Mucosa of gallbladder (tissue), 1 donor: Measurements from ENCODE around the gene IGSF6. TPM values are rescaled to one million over a fixed set of nuclear protein-coding genes. Genes with fewer than 3 reads are reported as not detected.
"Not testable (repeated sequence)": the region's sequence is repeated elsewhere in the genome, so short reads cannot be mapped to it uniquely, and the experiment has no call there.

ENCODE experiments used
- DNase-seq: peaks from one replicate; pipeline ENCODE4 v3.0.0-alpha.2; 2020; ENCODE audit warnings: low spot score
- total RNA-seq: library from RNA; stranded (reverse); gene quantifications from one replicate; pipeline ENCODE4 v1.2.1, GENCODE V29; 2021
- donor health status: DM: no; HTN: no; CAD: no.

The IGSF6 gene
- total RNA-seq, 1 donor from 2014 or later, result 11.5 TPM

DNA sequence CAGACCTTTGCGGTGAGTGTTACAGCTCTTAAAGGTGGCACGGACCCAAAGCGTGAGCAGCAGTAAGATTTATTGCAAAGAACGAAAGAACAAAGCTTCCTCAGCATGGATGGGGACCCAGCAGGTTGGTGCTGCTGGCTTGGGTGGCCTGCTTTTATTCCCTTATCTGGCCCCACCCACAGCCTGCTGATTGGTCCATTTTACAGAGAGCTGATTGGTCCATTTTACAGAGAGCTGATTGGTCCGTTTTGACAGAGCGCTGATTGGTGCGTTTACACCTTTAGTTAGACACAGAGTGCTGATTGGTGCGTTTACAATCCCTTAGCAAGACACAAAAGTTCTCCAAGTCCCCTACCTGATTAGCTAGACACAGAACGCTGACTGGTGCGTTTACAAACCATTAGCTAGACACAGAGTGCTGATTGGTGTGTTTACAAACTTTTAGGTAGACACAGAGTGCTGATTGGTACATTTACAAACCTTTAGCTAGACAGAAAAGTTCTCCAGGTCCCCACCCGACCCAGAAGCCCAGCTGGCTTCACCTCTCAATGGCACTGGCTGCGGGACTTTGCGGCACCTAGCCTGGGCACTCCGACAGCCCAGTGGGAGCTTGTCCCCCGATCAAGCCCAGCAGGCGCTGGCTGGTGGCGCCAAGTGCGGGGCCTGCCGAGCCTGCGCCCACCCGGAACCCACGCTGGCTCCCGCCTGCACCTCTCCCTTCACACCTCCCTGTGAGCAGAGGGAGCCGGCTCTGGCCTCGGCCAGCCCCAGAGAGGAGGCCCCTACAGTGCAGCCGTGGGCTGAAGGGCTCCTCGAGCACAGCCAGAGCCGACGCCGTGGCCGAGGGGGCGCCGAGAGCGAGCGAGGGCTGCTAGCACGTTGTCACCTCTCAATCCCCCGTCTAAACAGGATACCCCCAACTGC is 22.5 kb downstream of the IGSF6 start:
- DNase-seq, result not testable (repeated sequence)

DNA sequence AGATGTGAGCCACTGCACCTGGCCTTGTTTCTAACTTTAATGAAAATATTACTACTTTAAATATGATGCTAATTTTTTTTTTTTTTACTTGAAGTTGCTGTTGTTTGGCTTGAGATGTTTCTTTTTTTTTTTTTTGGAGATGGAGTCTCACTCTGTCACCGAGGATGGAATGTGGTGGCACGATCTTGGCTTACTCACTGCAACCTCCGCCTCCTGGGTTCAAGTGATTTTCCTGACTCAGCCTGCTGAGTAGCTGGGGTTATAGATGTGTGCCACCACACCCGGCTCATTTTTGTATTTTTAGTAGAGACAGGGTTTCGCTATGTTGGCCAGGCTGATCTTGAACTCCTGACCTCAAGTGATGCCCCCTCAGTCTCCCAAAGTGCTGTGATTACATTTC is 23.6 kb downstream of the IGSF6 start:
- DNase-seq, result no peak

DNA sequence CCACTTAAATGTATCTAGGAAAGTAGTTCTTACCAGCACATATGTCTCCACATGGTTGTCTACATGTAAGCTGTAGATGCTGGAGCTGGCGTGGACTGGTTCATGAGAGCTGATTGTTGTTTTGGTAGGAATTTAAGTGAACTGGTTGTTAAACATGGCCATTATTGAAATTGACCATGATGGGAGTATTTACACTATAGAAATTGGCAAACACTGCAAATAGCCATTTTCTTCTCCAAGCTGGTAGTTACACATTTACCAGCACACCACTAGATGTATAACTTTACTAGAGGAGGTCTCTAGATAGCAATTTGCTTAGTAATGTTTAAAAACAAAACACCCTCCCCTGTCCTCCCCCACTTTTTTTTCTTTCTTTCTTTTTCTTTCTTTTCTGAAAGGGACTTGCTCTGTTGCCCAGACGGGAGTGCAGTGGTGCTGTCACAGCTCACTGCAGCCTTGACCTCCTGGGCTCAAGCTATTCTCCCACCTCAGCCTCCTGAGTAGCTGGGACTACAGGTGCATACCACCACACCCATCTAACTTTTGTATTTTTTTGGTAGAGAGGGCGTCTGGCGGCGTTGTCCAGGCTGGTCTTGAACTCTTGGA is 24.2 kb downstream of the IGSF6 start:
- DNase-seq, result no peak

DNA sequence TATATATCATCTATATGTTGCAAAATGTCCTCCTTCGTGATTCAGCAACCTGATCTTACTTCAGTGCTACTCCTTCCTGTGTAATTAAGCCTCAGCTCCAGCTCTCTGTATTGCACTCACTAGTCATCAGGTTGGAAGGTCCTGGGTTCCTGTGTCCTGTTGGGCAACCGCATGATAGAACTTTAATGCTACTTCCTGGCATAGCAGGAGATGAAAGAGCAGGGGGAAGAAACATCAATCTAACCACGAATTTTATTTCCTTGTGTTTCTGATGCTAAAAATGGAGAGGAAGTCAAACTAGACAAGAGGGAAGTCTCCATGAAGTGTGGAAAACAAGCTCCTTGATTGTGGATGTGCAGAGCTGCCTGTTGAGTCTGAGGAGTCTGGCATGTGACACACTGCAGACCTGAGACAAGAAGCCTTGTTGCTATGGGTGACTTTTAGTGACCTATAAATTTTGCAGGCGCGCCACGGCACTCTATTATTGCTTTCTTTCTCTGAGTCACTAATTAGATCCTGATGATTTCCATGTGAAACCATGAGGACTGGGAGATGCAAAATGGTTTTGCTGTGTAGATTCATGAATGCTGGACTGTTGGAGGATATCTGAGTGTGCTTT is 25.6 kb downstream of the IGSF6 start:
- no peak for DNase-seq

DNA sequence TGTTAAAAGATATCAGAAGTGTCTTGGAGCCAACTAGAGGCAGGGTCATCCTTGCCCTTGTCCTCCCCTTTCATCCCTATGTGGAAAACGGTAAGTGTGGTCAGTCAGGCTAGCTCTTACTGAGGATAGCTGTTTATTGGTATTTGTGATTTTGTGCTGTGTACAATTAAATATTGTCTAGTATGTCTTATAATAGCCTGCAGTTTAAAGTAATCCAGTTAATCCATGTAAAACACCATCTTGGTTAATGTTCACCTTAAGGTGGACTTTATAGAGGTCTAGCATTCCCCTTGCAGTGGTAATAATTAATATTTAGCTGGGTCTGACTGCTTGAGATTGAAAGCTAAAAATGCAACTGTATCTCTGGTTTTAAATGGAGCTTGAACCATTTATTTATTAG is 27.4 kb downstream of the IGSF6 start:
- no peak for DNase-seq

DNA sequence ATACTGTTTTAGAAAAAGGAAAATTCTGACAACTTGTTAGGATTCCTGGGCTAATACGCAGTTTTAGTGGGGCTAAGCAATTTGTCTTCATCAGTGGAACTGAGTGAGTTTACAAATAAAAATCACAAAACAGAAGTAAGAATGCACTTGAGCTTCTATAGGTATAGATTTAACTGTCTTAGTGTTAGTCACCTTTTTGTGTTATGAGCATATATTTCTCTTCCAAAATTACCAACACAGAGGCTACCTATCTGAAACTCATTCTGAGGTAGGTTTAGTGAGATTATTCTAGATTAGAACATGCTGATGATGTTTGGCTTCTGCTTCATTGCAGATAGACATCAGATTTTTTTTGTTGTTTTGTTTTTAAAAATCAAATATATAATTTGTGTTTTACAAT is 29.9 kb downstream of the IGSF6 start:
- DNase-seq, result no peak

DNA sequence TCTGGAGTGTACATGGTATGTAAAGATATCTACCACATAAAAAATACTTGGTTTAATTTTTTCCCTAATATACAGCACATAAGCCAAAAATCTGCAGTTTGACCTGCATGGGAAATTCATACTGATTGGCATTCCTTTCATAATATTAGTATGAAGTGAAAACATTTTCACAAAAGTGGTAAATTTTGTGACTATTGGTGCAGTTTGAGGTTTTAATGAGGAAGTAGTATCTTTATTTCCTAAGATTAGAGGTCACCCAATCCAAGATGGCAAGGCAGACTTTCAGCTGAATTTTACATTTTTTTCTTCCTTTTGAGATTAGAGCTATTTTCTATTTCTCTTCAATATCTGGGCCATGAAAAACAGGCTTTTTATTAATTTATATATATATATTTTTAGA is 31.8 kb downstream of the IGSF6 start:
- no peak for DNase-seq

DNA sequence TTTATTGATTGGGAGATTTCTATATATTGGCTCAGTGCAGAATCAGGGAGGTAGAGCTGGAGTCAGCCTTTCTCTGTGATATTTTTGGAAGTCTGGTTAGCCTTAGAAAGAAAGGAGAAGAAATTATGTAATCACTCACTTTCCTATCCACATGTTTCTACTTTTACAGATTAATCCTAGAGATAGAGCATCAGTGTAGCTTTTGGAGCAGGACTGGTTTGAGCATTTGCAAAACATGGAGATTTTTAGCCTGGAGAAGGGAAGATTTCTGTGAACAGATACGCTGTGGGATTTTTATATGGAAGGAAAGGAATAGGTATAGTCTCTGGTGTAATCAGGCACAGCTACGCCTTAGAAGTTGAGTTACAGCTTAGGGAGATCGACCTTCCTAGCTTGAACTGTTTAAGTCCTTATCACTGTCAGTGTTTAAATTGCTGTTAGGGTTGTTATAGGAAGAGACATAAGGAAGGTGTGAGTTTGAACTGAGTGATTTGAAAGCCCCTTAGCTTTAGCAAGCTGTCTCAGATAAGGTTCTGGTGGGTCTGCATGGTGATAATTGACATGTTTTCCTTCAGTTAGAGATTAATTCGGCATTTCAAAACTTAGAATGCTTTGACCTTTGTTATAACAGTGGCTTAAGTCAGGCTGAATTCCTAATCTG is 32.5 kb downstream of the IGSF6 start:
- no peak for DNase-seq

DNA sequence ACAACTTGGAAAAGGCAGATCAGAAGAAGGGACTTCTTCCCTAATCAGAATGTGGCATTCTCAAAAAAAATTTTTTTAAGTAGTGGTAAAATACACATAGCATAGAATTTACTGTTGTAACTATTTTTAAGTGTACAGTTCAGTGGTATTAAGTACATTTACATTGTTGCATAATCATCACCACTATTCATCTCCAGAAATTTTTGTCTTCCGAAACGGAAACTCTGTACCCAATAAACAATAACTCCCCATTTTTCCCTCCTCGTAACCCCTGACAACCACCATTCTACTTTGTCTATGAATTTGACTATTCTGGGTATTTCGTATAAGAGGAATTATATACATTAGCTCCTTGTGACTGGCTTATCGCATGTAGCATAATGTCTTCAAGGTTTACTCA is 34.1 kb downstream of the IGSF6 start:
- no peak for DNase-seq

DNA sequence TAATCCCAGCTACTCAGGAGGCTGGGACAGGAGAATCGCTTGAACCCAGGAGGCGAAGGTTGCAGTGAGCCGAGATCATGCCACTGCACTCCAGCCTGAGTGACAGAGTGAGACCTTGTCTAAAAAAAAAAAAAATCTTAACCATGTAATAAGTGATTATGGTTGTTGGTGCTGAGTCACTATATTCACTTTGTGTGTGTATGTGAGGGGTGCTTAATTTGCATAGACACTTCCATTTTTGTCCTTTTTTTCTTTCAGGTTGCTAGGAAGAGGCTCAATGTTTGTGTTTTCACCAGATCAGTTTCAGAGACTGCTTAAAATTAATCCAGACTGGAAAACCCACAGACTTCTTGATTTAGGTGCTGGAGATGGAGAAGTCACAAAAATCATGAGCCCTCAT is 34.8 kb downstream of the IGSF6 start:
- no peak for DNase-seq

DNA sequence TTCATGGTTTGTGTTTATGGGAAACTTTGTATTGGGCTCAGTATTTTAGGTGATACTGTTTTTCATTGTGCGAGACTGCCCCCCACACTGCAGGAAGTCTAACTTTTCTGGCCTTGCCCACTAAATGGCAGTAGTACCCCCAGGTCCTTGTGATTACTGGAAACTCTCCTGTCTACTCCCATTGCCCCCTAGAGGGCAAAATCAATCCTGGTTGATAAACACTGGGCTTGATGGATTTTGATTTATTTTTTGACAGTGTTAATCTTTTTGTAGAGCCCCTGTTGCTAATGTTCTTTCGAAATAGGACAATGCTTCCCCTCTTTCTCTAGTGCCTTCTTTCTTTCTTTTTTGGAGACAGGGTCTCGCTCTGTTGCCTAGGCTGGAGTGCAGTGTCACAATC is 37.5 kb downstream of the IGSF6 start:
- no peak for DNase-seq

DNA sequence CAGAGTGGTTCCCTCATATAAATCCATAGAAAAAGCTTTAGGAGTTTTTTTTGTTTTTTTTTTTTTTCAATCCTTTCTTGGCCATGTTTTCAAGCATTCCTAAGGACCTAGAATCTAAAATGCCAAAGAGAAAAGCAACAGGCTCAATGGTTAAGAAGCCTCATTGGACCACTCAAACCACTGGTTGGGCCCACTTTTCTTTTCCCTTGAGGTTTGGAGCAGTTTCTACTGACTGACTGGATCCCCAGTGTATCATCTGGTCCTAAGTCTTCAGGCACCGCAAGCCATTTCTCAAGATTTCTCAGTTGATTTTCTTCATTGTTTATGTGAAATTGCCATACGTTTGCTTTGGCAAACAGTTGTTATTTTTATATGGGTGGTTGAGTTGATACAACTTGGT is 38.6 kb downstream of the IGSF6 start:
- DNase-seq, result no peak

DNA sequence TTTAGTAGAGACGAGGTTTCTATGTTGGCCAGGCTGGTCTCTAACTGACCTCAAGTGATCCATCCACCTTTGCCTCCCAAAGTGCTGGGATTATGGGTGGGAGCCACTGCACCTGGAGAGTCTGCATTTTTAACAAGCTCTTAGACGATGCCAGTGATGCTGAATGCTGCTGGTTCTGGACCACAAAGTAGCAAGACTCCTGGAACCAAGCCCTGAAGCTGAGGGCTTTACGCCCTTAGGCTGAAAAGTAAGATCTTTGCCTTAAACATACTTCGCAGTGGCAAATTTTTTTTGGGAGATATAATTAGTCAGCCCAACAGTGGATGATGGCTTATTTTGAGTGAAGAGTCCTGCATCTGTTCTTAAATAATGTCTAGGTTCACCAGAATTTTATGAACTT is 39.0 kb downstream of the IGSF6 start:
- no peak for DNase-seq

DNA sequence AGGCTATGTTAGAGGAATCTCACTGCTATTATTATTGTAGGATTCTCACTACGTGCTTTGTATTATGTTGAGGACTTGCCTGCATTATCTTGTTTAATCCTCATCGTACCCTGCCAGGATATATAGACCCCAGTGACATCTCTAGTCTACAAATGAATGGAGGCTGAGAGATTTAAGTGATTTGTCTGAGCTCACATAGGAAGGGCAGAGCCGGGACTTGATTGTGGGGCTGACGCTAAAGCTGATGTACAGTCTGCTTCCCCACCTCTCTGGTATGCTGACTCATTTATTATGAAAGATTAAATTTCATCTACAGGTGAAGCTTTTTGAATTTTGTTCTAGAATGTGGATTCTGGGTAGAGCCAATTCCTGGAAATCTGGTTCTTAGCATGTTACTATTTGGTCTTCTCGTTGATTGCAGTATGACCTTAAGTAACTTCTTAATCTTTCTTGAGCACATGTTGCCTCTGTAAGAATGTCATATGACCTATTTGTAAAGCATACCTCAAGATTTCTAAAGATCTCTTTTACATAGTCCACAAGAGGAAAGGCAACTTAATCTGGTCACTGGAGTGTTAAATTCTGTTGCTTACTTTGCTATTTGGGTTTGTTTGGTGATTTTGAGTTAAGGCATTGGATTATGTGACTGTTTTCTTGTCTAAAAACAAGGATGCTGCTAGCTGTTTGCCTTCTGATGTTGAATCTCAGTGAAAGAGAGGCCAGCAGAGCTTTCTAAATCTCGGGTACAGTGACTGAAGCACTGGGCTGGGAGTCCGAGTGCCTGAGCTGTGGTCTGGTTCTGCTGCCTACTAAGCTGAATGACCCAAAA is 40.6 kb downstream of the IGSF6 start:
- no peak for DNase-seq

DNA sequence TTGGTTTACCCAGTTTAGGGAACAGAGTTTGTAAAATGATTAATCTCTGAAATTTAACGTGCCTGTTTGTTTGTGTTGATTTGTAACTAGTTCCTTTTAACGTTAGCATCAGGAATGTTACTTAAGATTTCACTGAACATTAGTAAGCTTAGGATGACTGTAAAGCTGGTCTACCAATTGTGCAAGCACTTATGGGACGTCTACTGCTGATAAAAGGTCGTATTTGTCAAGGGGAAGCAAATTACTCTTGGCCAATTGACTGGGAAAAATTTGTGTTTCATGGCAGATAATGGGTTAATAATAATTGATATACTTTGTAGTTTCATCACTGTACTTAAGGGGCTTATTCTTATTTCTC is 41.2 kb downstream of the IGSF6 start:
- no peak for DNase-seq

DNA sequence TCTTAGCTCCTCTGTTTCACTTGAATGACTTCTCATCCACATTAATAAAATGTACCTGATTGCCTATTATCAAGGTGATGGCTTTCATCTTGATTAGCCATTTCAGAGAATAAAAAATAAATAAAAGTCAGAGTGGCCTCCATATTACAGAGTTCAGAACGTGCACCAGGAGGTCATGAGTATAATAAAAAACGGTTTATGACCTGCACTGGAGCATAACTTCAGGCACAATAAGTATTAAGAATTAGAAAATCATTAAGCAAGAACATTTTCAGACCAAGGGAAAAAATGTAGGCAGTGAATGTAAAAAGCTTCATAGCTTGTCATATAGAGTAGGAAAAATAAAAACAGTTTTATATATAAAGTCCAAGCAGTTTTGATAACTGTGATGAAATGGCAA is 41.6 kb downstream of the IGSF6 start:
- DNase-seq, result no peak

DNA sequence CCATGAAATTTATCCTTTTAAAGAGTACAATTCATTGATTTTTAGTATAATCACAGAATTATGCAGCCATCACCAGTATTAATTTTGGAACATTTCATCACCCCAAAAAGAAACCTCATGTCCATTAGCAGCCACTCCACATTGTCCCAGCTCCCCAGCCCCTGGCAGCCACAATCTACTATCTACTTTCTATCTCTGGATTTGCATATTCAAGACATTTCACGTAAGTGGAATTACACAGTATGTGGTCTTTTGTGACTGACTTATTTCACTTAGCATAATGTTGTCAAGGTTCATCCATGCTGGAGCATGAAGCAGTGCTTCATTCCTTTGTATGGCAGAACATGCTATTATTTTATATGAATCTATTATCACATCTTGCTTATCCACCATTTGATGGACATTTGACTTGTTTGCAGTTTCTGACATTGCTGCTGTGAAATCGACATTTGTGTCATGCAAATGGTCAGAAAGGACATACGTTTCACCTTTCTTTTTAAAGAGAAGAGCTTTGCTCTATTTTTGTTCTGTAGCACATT is 42.3 kb downstream of the IGSF6 start:
- DNase-seq, result no peak

DNA sequence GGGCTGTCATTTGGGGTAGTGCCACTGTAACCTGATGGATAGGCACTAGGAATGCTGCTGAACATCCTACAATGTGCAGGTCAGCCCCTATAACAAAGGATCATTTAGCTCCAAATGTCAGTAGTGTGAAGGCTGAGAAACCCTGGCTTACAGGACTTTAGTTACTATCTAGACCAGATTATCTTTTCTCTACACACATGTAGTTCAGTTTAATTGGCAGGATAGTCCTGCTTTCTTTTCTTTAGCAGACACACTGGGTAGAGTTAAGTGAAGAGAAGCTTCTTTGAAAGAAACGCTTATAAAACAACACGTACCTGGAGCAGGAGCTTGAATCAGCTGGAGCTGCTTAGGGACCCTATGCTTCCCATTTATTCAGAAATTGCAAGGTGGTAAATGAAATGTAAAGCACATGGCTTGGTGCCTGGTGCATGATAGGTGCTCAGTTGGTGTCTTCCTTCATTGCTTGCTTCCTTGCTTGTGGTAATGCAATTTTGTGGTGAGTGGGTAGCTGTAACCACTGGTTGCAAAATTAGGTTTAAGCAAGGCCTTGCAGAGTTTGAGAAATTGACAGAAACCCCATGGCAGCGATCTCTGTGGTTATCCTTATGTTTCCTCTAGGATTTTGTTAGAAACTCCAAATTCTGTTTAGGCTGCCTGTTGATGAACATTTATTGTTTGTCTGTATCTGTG is 43.6 kb downstream of the IGSF6 start:
- DNase-seq, result no peak

DNA sequence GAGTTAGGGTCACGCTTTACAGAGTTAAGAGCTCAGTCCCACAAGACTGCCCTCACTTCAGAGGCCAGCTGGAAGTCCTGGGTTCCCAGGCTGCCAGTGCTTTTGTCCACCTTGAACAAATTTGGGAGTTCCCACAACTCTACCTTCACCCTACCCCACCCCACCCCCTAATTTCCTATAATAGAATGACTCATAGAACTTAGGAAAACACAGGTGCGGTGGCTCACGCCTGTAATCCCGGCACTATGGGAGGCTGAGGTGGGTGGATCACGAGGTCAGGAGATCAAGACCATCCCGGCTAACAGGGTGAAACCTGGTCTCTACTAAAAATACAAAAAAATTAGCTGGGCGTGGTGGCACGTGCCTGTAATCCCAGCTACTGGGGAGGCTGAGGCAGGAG is 46.6 kb downstream of the IGSF6 start:
- DNase-seq, result not testable (repeated sequence)

DNA sequence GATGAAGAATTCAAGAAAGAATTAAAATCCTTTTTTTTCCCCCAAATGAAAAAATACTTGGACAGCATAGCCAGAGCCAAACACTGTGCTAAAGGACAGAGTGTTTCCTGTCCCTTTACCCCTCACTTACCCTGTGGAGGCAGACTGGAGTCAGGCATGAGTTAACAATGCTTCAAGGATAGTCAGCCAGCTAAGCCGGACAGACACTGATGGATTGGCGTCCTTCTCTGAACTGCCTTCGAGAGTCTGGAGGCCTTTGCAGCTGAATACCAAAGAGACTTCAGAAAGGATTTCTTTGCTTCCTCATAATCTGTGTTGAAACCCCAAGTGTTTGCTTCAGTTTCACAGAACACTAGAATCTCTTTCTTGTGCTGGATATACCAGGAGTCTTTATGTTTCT is 48.5 kb downstream of the IGSF6 start:
- no peak for DNase-seq

DNA sequence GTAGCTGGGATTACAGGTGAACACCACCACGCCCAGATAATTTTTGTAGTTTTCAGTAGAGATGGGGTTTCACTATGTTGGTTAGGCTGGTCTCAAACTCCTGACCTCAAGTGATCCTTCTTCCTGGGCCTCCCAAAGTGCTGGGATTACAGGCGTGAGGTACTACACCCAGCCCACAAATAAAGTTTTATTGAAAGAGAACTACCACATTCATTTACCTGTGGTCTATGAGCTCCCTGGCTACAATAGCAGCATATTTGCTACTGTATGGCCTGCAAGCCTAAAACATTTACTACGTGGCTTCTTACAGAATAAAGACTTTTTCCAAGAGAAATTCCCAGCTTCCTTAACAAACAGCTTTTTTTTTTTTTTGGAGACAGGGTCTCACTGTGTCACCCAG is 49.6 kb downstream of the IGSF6 start:
- DNase-seq, result no peak
